Measurements from ENCODE around the gene TMEM54.

GRCh38 chr1:32884726-32885125, 16.5 kb downstream of the TMEM54 start:
- TF ChIP-seq, protein P1, sequence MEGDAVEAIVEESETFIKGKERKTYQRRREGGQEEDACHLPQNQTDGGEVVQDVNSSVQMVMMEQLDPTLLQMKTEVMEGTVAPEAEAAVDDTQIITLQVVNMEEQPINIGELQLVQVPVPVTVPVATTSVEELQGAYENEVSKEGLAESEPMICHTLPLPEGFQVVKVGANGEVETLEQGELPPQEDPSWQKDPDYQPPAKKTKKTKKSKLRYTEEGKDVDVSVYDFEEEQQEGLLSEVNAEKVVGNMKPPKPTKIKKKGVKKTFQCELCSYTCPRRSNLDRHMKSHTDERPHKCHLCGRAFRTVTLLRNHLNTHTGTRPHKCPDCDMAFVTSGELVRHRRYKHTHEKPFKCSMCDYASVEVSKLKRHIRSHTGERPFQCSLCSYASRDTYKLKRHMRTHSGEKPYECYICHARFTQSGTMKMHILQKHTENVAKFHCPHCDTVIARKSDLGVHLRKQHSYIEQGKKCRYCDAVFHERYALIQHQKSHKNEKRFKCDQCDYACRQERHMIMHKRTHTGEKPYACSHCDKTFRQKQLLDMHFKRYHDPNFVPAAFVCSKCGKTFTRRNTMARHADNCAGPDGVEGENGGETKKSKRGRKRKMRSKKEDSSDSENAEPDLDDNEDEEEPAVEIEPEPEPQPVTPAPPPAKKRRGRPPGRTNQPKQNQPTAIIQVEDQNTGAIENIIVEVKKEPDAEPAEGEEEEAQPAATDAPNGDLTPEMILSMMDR (IDR thresholded peaks at IDR 0.05; ENCODE audit: insufficient read depth, low read length), result no peak
- TF ChIP-seq, protein P2, sequence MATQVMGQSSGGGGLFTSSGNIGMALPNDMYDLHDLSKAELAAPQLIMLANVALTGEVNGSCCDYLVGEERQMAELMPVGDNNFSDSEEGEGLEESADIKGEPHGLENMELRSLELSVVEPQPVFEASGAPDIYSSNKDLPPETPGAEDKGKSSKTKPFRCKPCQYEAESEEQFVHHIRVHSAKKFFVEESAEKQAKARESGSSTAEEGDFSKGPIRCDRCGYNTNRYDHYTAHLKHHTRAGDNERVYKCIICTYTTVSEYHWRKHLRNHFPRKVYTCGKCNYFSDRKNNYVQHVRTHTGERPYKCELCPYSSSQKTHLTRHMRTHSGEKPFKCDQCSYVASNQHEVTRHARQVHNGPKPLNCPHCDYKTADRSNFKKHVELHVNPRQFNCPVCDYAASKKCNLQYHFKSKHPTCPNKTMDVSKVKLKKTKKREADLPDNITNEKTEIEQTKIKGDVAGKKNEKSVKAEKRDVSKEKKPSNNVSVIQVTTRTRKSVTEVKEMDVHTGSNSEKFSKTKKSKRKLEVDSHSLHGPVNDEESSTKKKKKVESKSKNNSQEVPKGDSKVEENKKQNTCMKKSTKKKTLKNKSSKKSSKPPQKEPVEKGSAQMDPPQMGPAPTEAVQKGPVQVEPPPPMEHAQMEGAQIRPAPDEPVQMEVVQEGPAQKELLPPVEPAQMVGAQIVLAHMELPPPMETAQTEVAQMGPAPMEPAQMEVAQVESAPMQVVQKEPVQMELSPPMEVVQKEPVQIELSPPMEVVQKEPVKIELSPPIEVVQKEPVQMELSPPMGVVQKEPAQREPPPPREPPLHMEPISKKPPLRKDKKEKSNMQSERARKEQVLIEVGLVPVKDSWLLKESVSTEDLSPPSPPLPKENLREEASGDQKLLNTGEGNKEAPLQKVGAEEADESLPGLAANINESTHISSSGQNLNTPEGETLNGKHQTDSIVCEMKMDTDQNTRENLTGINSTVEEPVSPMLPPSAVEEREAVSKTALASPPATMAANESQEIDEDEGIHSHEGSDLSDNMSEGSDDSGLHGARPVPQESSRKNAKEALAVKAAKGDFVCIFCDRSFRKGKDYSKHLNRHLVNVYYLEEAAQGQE (IDR thresholded peaks at IDR 0.05; ENCODE audit: insufficient replicate concordance, low read depth), result no peak
- TF ChIP-seq POLR2AphosphoS5 (IDR thresholded peaks at IDR 0.05; ENCODE audit: low read depth) (no peak), GABPA (IDR thresholded peaks at IDR 0.05; ENCODE audit: low read depth) (no peak)
